Measurements from ENCODE around the gene SLC30A10.
"Not testable (repeated sequence)": the region's sequence is repeated elsewhere in the genome, so short reads cannot be mapped to it uniquely, and the experiment has no call there.

GRCh38 chr1:219949227-219949626 lies 20.9 kb upstream of the SLC30A10 start:
- TF ChIP-seq, protein P1, sequence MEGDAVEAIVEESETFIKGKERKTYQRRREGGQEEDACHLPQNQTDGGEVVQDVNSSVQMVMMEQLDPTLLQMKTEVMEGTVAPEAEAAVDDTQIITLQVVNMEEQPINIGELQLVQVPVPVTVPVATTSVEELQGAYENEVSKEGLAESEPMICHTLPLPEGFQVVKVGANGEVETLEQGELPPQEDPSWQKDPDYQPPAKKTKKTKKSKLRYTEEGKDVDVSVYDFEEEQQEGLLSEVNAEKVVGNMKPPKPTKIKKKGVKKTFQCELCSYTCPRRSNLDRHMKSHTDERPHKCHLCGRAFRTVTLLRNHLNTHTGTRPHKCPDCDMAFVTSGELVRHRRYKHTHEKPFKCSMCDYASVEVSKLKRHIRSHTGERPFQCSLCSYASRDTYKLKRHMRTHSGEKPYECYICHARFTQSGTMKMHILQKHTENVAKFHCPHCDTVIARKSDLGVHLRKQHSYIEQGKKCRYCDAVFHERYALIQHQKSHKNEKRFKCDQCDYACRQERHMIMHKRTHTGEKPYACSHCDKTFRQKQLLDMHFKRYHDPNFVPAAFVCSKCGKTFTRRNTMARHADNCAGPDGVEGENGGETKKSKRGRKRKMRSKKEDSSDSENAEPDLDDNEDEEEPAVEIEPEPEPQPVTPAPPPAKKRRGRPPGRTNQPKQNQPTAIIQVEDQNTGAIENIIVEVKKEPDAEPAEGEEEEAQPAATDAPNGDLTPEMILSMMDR (IDR thresholded peaks at IDR 0.05; ENCODE audit: low read length): not testable (repeated sequence)
- not testable (repeated sequence) for TF ChIP-seq EZH2phosphoT487 (IDR thresholded peaks at IDR 0.05; ENCODE audit: low read length)

Data from MM.1S (cell line).